T1000 (cell line): Measurements from ENCODE around the gene MICALL1.
"Not testable (repeated sequence)": the region's sequence is repeated elsewhere in the genome, so short reads cannot be mapped to it uniquely, and the experiment has no call there.

Experiments used
- DNase-seq: peaks from one replicate; lab custom pipeline; 2025; ENCODE audit warnings: mixed read lengths; lab: John Stamatoyannopoulos, UW

MICALL1 gene

DNA sequence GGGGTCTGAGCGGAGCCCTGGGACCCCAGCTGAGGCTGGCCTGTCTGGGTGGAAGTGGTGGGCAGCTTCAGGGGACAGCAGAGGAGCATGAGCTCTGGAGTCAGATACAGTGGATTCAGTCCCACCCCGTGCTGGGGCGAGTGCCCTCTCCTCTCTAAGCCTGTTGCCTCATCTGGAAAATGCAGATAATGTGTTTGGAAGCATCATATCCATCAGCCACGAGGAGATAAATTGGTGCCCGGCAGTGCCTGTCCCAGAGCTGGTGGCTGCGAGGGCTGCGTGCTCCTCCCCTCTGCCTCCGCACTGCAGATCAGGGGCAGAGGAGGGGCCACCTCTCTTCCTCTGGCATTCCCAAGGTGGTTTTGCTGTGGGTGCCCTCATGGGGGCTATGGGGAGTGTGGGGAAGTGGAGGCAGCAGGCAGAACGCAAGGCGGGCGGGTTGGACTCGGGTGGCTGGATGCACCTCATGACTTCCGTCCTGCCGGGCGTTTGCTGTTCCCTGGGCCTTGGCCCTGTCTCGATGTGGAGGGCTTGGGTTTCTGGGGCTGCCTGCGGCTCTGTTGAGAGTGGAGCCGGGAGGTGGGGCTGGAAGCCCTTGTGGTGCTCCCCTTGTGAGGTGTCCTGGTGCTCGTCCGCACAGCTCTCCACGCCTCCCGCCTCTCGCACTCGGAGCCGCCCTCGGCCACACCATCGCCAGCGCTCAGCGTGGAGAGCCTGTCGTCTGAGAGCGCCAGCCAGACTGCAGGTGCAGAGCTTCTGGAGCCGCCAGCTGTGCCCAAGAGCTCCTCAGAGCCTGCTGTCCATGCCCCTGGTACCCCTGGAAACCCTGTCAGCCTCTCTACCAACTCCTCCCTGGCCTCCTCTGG is 20.9 kb downstream of the MICALL1 start:
- DNase-seq = no peak

DNA sequence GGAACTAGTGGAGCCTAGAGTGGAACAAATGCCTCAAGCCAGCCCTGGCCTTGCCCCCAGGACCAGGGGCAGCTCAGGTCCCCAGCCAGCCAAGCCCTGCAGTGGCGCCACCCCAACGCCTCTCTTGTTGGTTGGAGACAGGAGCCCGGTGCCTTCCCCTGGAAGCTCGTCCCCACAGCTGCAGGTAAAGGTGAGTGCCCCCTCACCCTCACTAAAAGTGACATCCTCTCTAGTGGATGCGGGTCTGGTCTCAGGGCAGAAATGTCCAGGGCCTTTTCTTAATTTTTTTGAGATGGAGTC is 21.5 kb downstream of the MICALL1 start:
- DNase-seq = no peak

DNA sequence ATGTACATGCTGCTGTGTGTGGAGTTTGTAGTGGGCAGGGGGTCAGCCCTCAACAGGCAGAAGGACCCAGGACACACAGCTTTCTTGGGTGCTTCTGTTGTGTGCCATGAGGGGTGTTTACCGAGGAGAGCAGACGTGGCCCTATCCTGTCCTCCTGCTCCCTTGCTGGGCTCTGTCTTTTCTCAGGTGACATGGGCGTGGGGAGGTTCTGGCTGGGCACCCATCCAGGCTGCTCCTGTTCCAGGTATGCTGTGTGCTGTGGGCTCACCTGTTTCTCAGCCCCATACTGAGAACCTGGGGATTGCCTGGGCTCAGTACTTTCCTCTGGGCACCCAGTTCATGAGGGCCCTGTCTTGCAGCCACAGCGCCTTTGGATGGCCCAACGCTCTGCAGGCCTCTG is 23.3 kb downstream of the MICALL1 start:
- no peak for DNase-seq

DNA sequence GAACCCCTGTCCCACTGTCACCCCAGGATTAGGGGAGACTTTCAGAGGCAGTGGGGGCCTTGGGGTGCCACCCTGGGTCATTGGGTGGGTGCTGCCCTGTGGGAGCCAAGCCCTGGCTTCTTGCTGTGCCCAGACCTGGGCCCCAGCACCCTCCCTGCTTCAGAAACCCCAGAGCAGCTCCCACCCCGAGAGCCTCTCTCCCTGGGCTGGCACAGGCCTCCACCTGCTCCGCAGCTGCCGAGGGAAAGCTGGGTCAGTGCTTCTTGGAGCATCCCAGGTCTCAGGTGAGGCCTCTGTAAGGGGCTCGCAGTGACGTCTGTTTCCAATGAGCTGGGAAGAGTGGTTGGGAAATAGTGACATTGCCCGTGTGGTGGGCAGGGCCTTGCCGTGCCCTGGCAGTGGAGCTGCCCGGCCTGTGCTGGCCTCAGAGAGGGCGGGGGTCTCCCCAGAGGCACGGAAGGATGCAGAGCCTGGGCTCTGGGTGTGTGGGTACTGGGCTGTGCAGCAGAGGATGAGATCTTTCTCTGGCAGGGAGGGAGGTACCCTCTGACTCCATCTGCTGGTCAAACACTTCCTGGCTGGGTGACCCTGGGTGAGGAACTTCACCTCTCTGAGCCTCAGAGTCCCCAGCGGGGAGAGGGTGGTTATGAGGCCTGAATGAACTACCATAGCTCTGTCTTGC is 24.3 kb downstream of the MICALL1 start:
- no peak for DNase-seq

DNA sequence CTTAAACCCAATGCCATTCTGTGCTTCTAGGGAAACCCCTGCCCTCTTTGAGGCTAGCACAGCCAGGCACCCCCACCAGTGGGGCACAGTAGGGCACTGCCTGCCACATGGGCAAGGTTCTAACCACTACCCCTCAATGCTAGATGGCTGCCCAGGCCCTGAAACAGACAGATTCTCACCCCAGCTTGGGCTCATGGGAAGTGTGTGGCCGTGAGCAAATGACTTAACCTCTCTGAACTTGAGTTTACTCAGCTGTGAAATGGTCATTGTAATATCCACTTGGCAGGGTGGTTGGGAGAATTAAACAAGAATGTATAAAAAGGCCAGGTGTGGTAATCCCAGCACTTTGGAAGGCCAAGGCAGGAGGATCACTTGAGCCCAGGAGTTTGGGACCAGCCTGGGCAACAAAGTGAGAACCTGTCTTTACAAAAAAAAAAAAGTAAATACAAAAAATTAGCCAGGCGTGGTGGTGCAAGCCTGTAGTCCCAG is 24.9 kb downstream of the MICALL1 start:
- DNase-seq = no peak

DNA sequence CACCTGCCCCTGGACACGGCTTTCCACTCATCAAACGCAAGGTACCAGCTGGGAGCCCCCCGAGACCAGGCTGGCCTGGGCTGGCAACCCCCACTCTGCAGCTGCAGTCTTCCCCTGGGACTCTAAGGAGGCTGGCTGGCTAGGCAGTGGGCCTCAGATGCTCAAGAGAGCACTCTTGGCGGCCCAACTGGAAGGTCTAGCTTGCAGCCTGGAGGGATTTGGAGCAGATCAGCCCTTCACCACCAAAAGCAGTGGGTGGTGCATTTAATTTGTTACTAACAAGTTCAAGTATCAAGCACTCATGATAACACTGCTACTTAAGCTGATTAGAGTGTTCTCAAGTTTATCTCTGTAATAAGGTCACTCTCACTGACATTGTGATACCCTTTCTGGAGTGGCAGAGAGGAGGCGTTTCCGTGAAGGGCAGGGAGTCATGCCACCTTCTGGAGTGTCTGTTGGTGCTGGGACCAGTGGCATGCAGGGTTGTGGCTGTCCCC is 25.8 kb downstream of the MICALL1 start:
- no peak for DNase-seq

DNA sequence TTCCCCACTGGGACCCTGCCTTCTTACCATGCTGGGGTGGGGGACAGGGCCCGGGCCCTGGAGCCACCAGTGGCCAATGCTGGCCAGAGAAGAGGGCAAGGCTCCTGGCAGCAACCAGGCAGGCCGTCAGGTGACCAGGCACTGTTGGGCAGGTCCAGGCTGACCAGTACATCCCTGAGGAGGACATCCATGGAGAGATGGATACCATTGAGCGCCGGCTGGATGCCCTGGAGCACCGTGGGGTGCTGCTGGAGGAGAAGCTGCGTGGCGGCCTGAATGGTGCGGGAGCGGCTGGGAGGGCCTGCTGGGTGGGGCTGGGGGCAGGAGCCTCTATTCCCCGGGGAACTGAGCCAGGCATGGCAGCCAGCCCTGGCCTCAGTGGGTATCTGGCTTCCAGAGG is 26.3 kb downstream of the MICALL1 start:
- DNase-seq = no peak

DNA sequence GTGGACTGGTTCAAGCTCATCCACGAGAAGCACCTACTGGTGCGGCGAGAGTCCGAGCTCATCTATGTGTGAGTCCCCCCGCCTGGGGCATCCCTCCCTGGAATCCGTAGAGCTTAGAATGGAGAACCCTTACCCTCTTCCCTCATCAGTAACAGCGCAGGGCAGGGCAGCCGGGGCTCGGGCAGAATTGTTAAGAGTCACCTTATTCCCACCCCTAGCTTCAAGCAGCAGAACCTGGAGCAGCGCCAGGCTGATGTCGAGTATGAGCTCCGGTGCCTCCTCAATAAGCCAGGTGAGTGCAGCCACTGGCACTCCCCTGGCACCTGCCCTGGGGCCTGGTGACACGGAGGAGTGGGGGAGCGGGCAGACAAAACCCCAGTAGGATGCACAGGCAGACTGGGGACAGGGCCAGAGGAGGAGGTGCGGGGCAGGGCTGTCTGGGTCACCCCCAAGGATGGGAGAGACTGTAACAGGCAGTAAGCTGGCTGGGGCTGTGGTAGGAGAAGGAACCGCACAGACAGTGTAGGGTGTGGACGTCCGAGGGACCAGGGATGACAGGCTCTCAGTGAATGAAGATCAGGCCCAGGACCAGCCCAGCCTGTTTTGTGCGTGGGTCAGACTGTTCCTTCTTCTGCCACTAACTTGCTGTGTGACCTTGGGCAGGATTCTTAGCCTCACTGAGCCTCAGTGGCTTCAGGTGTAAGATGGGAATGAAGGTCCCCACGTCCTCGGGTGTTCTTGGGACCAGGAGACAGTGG is 26.9 kb downstream of the MICALL1 start:
- no peak for DNase-seq

DNA sequence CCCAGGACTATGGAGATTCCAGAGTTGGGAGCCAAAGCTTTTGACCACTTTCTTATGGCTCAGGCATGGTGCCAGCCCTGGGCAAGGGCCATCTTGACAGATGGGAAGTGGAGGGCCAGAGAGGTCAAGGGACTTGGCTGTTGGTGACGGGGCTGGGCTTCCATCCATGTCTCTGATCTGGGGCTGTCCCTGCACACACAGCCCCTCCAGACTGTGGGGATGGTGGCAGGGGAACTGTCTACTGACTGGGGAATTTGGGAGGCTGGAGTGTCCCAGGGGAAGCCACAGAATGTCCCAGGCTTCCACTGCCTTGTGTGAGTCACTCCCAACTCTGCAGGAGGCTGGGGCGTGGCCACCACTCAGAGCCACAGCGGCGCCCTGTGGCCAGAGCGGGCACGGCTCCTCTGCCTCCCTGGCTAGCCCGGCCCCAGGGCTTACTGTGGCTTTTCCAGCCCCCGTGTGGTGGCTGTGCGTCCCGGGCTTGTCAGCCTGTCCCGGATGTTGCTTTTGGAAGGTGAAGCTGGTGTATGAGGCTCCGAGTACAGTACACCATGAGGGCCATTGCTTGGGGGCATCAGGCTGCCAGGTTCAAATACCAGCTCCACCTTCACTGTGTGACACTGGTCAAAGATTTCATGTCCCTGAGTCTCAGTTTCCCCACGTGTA is 27.7 kb downstream of the MICALL1 start:
- peak; percentile 90 for DNase-seq

DNA sequence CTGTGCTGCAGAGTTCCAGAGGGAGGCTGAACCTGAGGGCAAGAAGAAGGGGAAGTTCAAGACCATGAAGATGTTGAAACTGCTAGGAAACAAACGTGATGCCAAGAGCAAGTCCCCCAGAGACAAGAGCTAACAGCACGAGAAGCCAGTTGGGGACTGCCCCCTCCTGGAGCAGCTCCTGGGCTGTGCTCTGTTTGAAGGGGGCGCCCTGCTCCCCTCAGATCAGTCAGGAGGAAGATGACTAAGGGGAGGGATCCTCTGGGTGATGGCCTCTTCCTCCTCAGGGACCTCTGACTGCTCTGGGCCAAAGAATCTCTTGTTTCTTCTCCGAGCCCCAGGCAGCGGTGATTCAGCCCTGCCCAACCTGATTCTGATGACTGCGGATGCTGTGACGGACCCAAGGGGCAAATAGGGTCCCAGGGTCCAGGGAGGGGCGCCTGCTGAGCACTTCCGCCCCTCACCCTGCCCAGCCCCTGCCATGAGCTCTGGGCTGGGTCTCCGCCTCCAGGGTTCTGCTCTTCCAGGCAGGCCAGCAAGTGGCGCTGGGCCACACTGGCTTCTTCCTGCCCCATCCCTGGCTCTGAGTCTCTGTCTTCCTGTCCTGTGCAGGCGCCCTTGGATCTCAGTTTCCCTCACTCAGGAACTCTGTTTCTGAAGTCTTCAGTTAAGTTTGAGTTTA is 34.7 kb downstream of the MICALL1 start:
- DNase-seq = peak; percentile 68

DNA sequence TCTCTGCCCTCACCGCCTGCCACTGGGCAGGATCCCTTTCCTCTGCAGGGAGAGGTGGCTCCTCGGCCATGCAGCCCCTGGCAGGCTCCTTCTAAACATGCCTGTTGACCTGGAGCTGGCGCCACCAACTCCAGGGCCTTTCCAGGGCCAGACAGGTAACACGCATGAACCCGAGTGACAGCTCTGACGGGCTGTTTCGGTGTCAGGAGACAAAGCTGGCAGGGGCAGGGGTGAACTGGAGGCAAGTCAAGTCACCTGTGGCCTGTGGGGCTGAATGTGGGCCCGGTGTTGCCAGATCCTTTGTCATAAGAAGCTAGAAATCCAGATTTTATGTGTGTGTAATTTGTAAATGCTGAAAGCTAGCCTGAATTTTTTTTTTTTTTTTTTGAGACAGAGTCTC is 36.0 kb downstream of the MICALL1 start:
- DNase-seq = no peak

DNA sequence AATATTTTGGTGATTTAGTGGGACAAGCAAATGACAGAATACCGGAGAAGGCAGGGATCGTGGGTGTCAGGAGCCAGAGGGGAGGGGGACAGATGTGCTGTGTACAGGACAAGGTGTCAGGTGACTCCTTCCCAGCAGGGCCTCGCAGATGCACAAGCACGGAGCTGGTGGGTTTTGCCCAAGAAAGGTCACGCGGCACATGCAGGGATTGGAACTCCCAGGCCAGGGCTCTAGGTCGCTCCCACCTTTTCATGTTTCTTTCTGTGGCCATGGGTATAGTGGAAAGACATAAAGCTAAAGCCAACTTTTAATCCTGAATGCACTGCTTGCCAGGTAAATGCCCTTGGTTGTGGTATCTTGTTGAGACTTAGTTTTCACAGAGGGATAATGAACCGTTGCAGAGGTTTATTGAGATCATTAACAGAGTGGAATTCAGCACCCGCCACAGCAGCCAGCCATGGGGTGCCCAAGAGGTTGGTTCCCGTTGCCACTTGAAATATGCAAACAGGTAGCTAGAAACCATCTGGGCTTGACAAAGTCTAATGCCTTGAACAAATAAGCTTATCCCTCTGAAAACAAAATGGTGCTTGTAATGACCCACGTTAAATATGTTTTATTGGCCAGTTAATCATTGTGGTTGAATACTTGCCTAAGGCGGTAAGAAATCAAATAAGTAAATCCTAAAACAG is 37.2 kb downstream of the MICALL1 start:
- no peak for DNase-seq

DNA sequence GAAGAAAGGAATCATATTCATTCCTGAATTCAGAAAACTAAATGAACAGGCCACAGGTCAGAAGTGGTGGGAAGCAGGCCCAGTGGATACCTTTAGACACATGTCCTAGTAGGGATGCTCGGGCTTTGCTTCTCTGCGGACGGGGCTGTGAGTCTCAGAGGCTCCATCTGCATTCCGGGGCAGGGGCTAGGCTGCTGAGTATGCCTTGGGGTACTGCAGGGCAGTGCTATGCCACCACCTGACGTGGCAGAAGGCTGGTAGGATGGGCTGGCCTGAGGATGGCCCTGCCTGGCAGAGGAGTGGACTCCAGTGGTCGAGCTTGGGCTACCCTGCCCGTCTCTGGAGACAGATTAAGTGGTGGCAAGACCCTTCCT is 37.7 kb downstream of the MICALL1 start:
- no peak for DNase-seq

DNA sequence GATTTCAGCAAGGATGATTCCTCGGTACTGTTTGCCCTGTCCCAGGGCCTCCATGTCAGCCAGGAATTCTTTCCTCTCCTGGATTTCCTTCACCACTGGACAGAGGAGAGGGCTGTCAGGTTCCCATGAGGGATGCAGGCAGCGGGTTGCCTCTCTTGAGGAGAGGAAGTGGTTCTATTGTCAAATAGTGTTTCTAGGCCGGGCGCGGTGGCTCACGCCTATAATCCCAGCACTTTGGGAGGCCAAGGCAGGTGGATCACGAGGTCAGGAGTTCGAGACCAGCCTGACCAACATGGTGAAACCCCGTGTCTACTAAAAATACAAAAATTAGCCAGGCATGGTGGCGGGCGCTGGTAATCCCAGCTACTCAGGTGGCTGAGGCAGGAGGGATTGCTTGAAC is 38.3 kb downstream of the MICALL1 start:
- not testable (repeated sequence) for DNase-seq

DNA sequence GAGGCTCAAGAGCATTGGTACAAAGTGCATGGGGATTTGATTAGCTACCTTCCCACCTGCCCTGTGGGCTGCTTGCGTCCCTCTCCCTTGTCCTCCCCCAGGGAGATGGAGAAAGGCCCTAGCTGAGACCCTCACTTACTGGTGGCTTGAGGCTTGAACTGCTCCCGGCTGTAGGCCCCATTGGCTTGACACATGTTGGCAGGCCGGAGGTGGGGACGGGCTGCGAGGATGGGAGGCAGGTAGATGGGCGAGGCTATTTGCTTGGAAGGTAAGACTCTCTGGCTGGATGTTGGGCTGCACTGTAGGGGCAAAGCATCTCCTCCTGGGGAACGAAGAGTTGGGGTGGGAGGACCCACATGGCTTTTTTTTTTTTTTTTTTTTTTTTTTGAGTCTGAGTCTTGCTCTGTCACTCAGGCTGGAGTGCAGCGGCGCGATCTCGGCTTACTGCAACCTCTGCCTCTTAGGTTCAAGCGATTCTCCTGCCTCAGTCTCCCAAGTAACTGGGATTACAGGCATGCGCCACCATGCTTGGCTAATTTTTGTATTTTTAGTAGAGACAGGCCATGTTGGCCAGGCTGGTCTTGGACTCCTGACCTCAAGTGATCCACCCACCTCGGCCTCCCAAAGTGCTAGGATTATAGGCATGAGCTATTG is 41.2 kb downstream of the MICALL1 start:
- not testable (repeated sequence) for DNase-seq

DNA sequence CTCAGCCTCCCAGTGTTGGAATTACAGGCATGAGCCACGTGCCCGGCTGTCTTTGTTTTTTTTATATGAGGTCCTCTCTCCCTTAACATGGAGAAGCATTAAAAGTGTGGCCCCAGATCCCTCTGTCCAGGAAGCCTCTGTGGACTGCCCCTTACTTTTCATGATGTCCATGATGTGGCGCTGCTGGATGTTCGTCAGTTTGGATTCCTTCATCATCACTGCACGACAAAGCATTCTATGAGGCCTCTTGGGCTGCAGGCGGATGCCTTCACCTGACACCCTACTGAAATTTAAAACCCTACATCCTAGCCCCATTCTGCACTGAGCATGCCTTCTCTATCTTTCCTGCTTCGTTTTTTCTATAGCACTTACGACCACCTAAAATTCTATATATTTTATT is 45.2 kb downstream of the MICALL1 start:
- no peak for DNase-seq

DNA sequence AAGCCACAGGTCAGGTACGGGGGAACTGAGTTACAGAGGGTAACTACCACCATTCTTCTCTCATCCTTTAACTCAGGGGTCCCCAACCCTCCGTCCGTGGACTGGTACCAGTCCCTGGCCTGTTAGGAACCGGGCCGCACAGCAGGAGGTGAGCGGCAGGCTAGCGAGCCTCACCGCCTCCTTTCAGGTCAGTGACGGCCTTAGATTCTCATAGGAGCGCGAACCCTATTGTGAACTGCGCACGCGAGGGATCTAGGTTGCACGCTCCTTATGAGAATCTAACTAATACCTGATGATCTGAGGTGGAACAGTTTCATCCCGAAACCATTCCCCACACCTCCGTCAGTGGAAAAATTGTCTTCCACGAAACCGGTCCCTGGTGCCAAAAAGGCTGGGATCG is 46.5 kb downstream of the MICALL1 start:
- DNase-seq = not testable (repeated sequence)

DNA sequence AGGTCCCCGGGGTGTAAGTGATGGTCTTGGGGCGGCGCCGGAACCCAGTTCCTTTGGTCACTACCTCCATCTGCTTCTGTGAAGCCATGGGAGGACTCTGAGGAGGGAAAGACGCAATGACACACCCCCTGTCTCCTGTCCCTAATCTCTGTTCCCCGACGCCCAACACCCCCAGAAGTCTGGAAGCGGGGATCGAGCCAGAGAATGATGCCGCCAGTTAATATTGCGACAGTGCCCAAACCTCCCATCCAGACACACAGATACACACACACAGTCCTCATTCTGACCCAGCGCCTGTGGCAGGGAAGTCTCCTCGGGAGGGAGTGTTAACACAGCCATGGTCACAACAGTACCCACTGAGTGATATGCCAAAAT is 47.0 kb downstream of the MICALL1 start:
- no peak for DNase-seq

DNA sequence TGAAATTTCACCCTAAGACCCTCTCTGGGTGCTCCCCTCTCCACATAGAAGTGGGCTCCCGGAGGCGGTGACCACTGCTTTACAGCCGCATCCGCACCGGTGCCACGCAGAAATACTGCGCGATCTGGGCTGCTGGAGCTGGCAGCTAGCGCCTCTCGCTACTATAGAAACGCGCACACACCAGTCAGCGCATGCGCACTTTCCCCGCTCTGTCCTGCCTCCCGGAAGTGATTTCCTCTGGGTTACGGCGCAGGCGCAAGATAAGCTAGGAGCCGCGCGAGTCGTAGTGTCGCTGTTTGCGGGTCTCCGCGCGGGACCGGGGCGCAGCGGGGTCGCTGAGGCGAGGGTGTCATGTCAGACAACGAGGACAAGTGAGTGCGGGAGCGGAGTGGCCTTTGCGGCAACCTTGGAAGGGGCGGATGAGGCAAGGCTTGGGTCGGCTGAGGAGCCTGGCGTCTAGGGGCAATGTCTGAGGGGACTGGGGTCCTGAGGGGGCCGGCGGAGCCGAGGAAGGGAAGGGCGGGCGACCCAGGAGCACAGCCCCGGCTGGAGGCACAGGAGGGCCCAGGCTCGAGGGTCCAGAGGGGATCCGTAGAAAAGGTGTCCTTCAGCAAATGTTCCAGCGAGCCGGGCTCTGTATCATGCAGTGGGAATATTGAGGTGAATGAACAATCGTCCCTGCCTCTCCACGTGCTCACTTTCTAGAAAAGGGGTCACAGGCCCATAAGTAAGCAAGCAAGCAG is 47.5 kb downstream of the MICALL1 start, which contains the start of the genes C22orf23 and POLR2F:
Gene C22orf23 (minus strand): TSS at position 165 of the 743 bp plus-strand sequence. CDS start 452 bp downstream, outside the sequence.
Gene POLR2F (plus strand): TSS at position 263 of the 743 bp plus-strand sequence. CDS start 89 bp downstream, at position 352.
- peak; percentile 85 for DNase-seq
